Stimulated activated CD4-positive, alpha-beta T cell treated with anti-CD3 and anti-CD28 coated beads, Interleukin-1b, Interleukin-23, amount 100 ng/mL, for 48 hours (primary cell): ENCODE data around the gene C21orf91.
A peak's percentile ranks its signal among the peaks of the same experiment; 100 is the strongest.

Source experiments
- DNase-seq: peaks from one replicate; pipeline ENCODE4 v3.0.0-alpha.2; 2020

C21orf91 gene

DNA sequence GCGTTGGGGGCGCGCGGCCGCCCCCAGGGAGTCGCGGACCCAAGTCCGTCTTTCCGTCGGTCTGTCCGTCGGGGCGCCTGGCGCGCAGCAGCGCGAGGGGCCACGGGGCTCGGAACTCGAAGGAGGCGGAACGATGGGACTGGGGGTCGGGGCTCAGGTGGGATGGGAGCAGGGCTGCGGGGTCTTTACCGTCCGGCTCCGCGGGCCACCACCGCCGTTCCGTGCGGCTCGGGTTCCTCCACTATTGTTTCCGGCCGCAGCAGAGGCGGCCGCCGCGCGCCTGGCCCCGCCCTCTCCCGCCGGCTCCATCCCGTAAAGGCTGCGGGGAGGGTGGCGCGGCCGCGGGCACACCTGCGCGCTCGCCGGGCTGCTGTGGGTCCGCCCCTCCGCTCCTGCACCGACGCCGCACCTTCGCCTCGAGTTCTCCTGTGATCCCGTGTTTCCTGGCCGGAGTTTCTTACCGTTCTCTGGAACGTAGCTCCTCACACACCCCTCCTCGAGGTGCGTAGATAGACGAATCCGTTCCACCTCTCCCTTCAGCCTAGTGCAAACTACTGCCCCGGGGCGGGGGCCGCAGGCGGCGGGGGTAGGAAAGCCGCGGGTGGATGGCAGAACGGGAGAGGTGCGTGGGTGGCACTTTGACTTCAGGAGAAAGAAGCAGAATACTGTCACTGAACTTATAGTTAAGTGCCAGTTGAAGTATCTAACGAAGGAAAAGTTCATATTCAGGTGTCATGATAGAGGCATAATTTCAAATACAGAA, at the start of gene C21orf91:
Gene C21orf91 (minus strand): TSS at position 243 of the 763 bp plus-strand sequence. CDS start 1,038 bp downstream, outside the sequence.
- DNase-seq, result peak; percentile 89

DNA sequence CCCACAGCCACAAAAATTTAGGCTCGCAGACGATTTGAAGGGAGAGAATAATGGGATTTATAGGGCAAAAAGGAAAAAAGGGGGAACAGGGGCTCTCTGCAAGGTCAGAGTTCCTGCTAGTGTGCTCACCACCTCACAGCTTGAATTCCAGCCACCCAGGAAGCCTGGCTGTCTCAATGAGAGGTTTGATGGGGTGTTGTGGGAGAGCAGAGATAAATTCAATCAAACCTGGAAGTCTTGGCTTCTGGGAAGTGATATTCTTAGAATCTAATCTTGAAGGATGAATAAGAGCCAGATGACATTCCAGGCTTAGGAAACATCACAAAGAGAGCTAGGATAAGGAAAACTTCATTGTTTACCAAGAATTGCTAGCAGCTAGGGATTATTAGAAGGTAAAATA, 47.4 kb upstream of the C21orf91 start:
- DNase-seq, result no peak

DNA sequence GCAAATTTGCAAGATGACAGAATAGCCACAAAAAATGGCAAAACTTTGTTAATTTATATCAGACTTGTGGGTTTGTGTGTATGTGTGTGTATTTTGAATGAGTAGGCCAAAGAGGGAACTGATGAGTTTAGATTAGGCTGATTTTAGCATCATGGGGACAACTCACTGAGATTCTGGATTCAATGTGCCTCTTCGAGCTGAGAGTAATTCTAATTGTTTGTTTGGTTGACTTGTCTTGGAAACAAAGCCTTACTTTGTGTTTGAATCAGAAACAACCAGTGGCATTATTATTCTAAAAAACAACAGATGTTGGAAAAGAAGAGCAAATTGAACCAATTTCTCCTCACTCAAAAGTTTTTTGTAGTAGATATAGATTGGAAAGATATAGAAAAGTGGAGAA, 40.5 kb upstream of the C21orf91 start:
- DNase-seq, result no peak

DNA sequence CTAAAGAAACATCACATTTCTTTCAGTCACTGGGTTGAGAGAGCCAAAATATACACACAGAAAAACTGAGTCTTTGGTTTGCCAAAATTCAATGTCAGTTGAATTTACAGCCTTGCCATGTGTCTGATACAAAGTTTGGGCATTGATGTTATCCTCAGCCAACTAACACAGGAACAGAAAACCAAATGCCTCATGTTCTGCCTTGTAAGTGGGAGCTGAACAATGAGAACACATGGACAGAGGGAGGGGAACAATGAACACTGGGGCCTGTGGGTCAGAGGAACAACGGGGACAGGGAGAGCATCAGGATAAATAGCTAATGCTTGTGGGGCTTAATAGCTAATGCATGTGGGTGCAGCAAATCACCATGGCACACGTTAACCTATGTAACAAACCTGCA, 39.6 kb upstream of the C21orf91 start:
- no peak for DNase-seq

DNA sequence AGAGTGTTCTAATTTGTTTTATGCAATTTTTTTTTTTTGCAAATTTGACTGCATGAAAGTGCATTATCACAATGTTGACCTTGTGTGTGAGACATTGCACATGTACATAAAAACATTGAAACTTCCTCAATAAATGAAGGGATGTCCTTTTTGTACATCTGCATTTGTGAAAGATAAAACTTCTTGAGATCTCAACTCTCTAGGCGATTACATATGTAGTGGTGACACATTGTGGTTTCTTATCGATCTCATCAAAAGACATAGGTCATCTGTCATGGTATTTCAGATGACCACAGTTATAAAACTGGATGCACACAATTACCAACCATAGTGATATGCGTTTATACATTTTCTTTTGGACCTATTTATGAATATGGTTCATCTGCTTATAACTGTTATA, 35.6 kb upstream of the C21orf91 start:
- no peak for DNase-seq

DNA sequence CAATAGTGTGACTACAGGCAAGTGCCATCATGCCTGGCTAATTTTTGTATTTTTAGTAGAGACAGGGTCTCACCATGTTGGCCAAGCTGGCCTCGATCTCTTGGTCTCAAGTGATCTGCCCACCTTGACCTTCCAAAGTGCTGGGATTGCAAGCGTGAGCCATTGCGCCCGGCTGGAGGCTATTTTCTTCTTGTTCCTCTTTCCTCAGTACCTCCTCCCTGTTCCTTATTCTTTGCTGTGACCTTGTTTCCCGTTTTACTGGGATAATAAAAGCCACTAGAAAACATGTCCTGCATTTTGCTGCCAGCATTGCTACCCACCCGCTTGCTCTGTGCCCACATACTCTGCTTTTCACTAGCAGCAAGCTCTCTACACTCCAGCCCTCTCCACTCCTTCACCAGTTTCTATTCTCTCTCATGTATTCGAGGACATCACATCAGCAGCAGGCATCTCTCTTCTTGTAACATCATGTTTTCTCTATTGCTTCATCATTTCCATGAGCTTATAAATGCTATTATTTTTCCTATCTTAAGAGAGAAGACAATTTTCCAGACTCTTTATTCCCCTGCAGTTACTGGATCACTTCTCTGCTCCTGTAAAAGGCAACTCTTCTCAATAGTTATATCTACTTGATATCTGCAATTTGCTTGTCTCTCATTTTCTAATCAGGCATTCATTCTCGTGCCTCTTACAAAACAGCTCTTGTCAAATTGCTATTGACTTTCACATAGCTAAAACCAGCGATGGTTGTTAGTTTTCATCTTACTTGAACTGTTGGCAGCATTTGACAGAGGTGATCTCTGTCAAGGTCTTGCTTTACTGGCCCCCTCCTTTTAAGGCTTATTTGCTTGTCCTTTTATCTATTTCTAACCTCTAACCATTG, 34.5 kb upstream of the C21orf91 start:
- DNase-seq, result no peak

DNA sequence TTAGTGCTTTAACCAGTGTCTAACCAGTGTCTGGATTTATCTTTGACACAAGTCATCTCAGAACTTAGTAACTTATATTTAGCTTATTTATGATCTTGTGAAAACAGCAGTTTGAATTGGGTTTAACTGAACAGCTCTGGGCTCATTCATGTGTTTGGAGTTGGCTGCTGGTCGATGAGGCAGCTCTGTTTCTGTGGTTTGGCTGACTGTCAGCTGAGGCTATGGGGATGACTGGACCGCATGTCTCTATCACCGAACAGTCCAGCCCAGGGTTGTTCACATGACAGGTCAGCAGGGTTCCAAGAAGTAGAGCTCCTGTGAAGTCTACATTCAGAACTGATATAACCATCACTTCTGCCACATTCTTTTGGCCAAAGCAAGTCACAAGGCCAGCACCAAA, 29.1 kb upstream of the C21orf91 start:
- DNase-seq, result peak; percentile 5

DNA sequence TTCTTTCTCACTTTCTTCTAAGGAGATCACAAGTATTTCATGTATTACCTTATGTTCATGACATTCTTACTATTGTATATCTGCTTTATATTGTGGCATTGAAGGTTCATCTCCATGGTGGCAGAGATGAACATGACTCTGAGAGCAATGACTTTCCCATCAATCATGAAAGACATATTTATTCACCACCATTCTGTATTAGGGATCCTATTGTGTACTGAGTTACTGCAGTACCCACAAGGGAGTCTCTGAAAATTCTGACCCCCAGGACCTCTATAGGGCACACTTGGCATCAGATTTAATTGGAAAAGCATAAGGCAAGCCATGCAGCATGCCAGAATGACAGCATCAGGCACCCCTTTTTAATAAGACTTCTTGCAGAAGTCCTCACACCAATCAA, 21.9 kb upstream of the C21orf91 start:
- DNase-seq, result no peak

DNA sequence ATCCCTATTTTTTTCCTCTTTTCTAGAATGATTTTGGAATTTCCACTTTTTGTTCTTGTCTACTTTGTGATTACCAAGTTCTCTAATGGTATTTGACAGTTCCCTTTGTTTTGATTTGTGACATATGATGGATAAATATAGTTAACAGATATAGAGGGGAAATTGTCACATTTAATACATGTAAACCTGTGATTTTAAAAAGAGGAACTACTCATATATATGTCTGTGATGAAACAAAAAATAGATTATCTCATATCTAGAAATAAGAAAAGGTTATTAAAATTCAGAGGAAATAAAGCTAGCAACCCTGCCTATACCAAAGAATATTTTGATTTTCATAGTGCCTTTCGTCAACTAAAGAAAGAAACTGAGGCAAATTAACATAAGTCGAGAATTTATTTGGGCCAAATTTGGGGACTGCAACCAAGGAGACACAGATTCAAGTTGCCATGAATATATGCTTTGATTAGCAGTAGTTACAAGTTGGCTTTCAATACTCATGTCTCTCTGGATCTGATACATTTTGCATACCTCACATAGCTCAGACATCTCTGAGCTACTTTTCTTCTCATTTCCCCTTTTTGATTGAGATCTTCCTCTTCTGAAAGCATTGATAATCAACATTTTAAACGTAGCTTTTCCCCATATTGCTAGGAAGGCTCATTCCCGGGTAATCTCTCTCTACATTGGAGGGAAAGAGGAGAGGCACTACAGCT, 15.6 kb upstream of the C21orf91 start:
- no peak for DNase-seq

DNA sequence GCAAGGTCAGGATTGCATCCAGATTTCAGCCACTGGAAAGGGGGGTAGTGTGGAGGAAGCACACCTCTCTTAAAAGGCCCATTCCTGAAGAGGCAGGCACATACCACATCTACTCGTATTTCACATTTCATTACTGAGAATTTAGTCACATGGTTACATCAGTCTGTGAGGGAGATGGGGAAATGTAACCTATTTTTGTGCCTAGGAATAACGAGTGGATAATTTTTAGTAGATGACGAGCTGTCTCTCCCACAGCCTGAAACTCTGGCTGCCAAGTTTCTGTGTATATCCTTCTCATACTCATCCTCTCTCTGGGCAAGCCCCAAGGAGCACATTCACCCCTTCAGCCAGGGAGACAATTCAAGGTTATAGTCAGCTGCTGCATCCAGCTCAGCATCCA, 10.3 kb upstream of the C21orf91 start:
- no peak for DNase-seq

DNA sequence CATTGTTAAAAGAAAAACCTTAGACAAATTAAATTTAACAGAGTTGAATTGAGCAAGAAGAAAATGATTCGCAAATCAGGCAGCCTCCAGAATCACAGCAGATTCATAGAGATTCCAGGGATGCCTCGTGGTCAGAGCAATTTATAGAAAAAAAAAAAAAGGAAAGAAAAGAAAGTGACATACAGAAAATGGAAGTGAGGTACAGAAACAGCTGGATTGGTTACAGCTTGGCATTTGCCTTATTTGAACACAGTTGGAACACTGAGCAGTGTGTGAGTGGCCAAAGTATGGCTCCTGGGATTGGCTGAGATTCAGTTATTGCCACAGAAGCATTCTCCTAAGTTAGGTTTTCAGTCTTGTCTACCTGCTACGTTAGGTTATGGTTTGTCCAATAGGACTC, 9.1 kb upstream of the C21orf91 start:
- DNase-seq, result no peak

DNA sequence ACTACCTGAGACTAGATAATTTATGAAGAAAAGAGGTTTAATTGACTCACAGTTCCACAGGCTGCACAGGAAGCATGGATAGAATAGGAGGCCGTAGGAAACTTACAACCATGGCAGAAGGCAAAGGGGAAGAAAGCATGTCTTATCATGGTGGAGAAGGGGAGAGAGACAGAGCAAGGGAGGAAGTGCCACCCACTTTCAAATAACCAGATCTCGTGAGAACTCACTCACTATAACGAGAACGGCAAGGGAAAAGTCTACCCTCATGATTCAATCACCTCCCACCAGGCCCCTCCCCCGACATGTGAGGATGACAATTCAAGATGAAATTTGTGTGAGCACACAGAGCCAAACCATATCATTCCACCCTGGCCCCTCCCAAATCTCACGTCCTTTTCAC, 4.7 kb upstream of the C21orf91 start:
- DNase-seq, result no peak

DNA sequence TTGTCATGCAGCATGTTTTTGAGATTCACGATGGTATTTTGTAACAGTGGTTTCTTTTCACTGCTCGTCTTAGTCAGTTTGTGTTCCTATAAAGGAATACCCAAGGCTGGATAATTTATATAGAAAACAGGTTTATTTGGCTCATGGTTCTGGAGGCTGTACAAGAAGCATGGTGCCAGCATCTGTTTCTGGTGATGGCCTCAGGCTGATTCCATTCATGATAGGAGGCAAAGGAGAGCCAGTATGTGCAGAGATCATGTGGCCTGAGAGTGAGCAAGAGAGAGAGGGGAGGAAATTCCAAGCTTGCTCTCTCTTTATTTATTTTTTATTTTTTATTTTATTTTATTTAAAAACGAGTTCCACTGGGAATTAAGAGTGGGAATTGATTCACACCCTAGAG, 2.0 kb upstream of the C21orf91 start:
- no peak for DNase-seq

DNA sequence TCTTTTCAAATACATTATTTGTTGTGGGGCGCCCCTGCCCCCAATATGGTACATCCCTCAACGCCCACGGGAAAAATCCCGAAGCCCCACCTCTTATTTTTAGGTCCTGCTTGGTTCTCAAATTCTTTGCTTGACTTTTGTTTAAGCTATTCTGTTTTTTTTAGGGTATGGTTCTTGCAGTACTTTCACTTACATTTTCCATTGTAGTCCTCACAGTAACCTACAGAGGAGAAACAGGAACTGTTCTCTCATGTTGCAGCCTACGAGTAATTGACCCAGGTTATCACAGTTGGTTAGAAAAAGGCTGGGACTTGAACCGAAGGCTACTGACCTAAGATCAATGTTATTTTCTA, 697 bp upstream of the C21orf91 start:
- DNase-seq, result no peak

DNA sequence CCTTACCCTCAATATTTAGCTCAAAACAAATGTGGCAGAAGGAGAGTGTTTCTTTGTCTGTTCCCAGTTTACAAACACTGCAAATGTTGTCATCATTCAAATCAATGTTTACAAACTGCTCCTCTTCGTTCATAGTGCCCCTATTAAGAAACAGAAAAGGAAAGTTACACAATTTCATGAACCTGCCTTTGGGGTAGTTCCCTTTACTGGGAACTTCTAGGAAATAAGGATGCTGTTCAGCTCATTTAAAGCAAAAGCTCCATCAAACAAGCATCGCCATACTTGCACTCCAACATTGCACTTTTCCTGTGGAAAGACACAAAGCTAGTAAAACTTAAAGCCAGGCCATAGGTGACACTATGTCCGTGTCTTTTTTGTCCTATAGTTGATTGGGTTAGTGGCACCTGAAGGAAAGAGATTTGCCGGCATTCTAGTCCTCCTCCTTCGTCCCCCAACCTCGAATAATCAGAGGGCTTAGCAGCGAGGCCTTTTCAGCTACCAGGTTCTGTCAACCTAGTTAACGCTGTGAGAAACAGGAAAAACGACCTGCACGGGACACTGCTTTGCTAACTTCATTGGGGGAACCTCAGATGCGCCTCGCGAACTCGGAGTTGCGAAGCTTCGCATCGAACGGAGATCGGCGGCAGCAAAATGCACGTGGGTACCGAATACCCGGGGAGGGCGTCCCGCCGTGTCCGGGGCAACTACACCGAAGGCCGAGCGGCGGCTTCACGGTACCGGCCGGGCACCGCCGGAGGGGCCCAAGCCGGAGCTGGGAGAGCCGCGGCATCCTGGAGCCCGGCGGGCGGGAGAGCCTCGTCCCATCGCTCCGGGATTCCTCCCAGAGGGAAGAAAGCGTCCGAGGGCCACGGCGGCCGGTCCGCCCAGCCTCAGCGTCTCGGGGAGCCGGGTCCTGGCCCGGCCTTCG, 706 bp downstream of the C21orf91 start:
- DNase-seq, result peak; percentile 35

DNA sequence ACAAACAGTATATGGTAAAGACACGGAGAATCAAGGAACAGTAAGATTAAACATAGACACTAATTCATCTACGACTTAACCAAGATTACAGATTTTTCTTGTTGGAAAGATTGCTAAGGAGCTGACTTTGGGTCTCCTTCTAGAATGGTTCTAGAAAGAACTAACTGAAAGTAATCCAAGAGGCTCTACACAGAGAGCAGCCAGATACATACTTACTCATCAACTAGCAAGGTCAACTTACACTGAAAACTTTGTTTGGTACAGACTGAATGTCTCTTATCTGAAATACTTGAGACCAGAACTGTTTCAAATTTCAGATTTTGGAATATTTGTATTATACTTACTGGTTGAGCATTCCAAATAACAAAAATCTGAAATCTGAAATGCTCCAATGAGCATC, 5.8 kb downstream of the C21orf91 start:
- no peak for DNase-seq

DNA sequence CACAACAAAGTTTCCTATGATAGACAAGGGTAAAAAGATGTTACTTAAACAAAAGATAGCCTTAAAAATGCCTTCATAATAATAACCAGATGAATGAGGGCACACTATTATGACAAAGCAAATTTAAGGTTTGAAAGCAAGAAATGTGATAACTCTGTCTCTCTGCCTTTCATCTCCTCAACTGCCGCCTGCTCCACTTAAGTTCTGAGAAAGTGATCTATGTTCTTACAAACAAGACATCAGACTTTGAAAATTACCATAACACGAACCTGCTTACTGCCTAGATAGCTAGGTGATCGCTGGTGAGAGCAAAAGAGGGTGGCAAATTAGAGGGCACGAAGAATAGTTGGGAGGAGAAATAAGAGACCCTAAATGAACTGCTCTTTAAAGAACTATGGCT, 13.2 kb downstream of the C21orf91 start:
- DNase-seq, result no peak

DNA sequence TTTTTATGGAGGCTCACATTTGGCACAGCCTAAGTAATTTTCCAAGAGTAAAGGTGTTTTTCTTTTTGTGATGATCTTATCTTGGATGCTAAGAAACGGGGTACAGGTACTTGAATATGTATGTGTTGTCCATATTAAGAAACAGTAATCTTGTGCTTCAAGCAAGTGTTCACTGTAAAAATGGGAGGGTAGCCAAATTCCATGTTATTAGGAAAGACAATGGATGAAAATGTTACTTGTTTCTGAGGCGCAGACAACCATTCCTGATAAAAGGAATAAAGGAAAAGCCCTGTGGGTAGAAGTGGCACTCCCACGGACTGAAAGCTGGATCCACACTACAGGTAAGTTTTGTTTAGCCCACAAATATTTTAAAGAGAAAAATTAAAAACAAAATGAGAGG, 15.6 kb downstream of the C21orf91 start:
- DNase-seq, result no peak

DNA sequence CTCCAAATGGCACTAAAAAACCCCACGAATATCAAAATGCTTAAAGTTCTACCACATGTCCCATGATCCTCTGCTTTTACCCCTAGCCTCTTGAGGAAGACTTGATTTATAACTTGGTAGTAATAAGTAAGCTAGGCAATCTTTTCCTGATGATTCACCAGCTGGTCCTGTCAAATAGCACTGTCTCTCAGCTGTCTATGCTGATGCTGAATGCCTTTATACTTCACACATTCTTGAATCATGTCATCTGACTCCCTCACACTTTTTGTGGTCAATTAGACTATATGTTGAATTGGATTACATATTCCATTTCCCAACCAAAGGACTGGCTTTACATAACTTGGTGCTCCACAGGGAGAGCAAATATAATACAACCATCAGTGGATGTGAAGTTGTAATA, 16.6 kb downstream of the C21orf91 start:
- DNase-seq, result no peak

DNA sequence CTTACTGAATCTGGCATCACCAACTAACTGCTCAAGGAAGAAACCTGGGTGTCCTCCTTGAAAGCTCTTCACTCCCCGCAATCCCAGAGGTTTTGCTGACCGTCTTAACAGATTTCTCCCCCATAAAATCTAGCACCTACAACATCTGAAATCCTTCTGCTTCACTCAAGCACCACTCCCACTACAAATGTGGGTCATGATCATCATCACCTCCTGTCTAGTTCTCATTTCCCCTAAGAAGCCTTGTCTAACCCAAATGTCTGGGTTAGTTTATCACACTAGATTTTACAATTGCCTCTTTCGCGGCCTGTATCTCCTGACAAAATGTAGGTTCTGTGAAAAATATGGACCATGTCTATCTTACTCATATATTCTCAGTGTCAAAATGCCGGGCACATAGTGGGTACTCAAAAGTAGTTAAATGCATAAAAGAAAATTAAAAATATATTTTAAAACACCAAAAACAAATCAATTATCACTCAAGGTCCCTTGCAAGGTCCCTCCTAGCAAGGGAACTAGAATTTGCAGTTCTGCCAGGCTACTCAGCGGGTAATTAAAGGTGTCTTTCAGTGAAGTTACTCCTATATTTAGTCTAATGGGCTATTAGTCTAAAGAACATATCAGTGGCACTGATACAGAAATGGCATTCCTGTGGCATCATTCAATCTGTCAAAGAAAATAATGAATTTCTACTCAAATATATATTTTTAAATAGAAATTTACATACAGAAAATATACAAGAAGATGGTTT, 19.6 kb downstream of the C21orf91 start:
- no peak for DNase-seq

DNA sequence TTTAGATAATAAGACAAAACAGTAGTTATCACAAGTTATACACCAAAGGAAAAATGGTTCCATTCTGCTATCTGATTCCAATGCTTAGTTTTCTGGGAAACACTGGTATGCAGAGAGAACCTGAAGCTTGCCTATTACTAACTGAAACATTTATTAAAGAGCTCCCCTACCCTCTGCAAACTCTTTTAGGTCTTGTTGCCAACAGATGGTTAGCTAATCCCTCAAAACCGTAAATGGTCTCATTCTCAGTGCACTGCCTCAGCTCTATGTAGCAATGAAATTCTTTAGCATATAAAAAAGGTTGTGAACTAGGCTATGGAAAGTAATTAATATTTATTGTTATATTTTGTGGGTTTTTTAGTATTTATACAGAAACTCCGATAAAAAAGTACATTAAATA, 20.4 kb downstream of the C21orf91 start:
- no peak for DNase-seq

DNA sequence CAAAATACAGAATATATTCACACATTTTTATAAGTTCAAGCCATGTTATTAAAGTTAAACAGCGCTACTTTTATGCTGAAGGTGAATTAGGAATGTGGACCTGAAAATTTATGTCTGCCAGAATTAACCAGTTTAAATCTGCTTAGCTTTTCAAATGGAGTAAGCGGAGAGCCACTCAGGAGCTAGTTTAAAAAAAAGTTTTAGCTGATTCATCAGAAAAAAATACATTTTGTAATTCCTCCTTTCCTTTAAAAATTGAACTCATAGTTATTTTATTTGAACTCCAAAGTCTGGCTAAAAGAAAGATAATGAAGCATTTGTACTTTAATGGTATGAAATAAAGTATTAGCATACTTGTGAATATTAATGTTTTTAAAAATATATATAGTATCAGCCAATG, 21.2 kb downstream of the C21orf91 start:
- no peak for DNase-seq
